CD4-positive, alpha-beta memory T cell (primary cell): Measurements from ENCODE around the gene TMEM8B. TPM values are rescaled to one million over a fixed set of nuclear protein-coding genes. Genes with fewer than 3 reads are reported as not detected.
A peak's percentile ranks its signal among the peaks of the same experiment; 100 is the strongest.

Source experiments
- CTCF ChIA-PET: fragments of 350-600 bp; sonication (Branson Sonifier 250); formaldehyde crosslinking; loops from one replicate; lab custom pipeline; 2021; ENCODE audit warnings: inconsistent platforms; ENCODE audit not compliant: partially characterized antibody; lab: Charles Lee
- POLR2A ChIA-PET: fragments of 350-600 bp; sonication (Branson Sonifier 250); formaldehyde crosslinking; loops from one replicate; lab custom pipeline; 2021; ENCODE audit not compliant: partially characterized antibody; lab: Charles Lee
- DNase-seq, 5 donors: peaks; one replicate each; pipeline versions ENCODE4 v3.0.0 to v3.0.0-alpha.2; 2020 to 2022; ENCODE audit warnings: mixed read lengths in 1 of 5
- H3K27ac ChIP-seq: one replicate; pipeline ENCODE4 v1.7.0; 2013; ENCODE audit warnings: low read depth, low read length
- H3K27me3 ChIP-seq: 2 replicates; pipeline ENCODE4 v1.7.0; 2013; ENCODE audit warnings: mild to moderate bottlenecking, low read length, moderate library complexity; ENCODE audit not compliant: insufficient read depth
- H3K36me3 ChIP-seq: 2 replicates; pipeline ENCODE4 v1.7.0; 2013; ENCODE audit warnings: mild to moderate bottlenecking, low read length, moderate library complexity; ENCODE audit not compliant: insufficient read depth
- H3K4me1 ChIP-seq: 2 replicates; pipeline ENCODE4 v1.7.0; 2013; ENCODE audit warnings: mild to moderate bottlenecking, low read length, moderate library complexity; ENCODE audit not compliant: insufficient read depth
- H3K4me3 ChIP-seq, 2 donors: one replicate each; pipeline ENCODE4 v1.7.0; 2013; ENCODE audit warnings: low read length in 2 of 2, mild to moderate bottlenecking in 1 of 2
- H3K9me3 ChIP-seq, 2 donors: one replicate each; pipeline ENCODE4 v1.7.0; 2013; ENCODE audit warnings: low read length in 2 of 2, control low read depth in 1 of 2; ENCODE audit not compliant: control insufficient read depth in 1 of 2
- H3K27ac Mint-ChIP-seq, 7 donors: one replicate each; pipeline ENCODE4 v1.8.0; 2020 to 2021; ENCODE audit warnings: mixed read lengths in 7 of 7, mild to moderate bottlenecking in 6 of 7, inconsistent platforms in 3 of 7, moderate library complexity in 3 of 7
- H3K27me3 Mint-ChIP-seq, 2 donors: one replicate each; pipeline ENCODE4 v1.8.0; 2020 to 2021; ENCODE audit warnings: mixed read lengths in 2 of 2
- H3K36me3 Mint-ChIP-seq, 2 donors: one replicate each; pipeline ENCODE4 v1.8.0; 2020 to 2021; ENCODE audit warnings: mixed read lengths in 2 of 2, inconsistent platforms in 1 of 2, mild to moderate bottlenecking in 1 of 2
- H3K4me1 Mint-ChIP-seq, 4 donors: one replicate each; pipeline ENCODE4 v1.8.0; 2020 to 2021; ENCODE audit warnings: mixed read lengths in 4 of 4, mild to moderate bottlenecking in 1 of 4
- H3K4me3 Mint-ChIP-seq, 8 donors: one replicate each; pipeline ENCODE4 v1.8.0; 2020 to 2021; ENCODE audit warnings: mixed read lengths in 8 of 8, mild to moderate bottlenecking in 7 of 8, moderate library complexity in 6 of 8, inconsistent platforms in 3 of 8
- H3K9me3 Mint-ChIP-seq, 8 donors: one replicate each; pipeline ENCODE4 v1.8.0; 2020 to 2021; ENCODE audit warnings: mixed read lengths in 8 of 8, mild to moderate bottlenecking in 5 of 8, inconsistent platforms in 3 of 8, moderate library complexity in 1 of 8
- intact Hi-C: fragments of 100-400 bp; cut with micrococcal nuclease; formaldehyde crosslinking; loops from one replicate; pipeline ENCODE4 v1.15.1; 2023
- polyA plus RNA-seq, 2 donors: library from polyadenylated mRNA; unstranded; fragments of 300-500 nt; fragmentation: Illumina TruSeq; gene quantifications; one replicate each; pipeline ENCODE4 v1.2.3, GENCODE V29; 2021
- total RNA-seq, 2 experiments: library from RNA; stranded (reverse); gene quantifications; one replicate each; pipeline ENCODE4 v1.2.3, GENCODE V29; 2021

Gene TMEM8B
- total and polyA plus RNA-seq, 4 experiments from 2014 or later: 2.0 to 10.5 (median 4.9) TPM

- H3K36me3 ChIP-seq: no peaks in the 10 kb centered on the region
- intact Hi-C loops: no loop called here
- DNase-seq: no peak
- no peak overlapping the region for H3K27ac ChIP-seq
- no peaks in the 10 kb centered on the region for H3K27me3 ChIP-seq
- Mint-ChIP-seq H3K4me3 (no peak overlapping the region), H3K27me3 (peaks cover 3% of the 10 kb centered on the region in 2 donors), H3K9me3 (peaks cover 0 to 2% (median 0%) of the 10 kb centered on the region in 8 donors), H3K27ac (no peak overlapping the region), H3K36me3 (no peaks in the 10 kb centered on the region), H3K4me1 (peaks cover 0 to 3% (median 1%) of the 10 kb centered on the region in 4 donors)
- H3K4me1 ChIP-seq: no peaks in the 10 kb centered on the region
- H3K9me3 ChIP-seq: no peaks in the 10 kb centered on the region
- ChIA-PET CTCF (no interaction called here), POLR2A (no interaction called here)
- no peak overlapping the region for H3K4me3 ChIP-seq
Measured at GRCh38 chr9:35854091-35854762, 25.2 kb downstream of the TMEM8B start.

- no peak for DNase-seq
- ChIA-PET POLR2A (interaction anchor here (1.0 kb wide), 1 partner anchor 11 kb away, joined by 3 read pairs; no protein-coding TSS in a partner anchor), CTCF (interaction anchor here (1.0 to 1.6 kb wide), 3 partner anchors 9 to 31 kb away, joined by 3 to 5 read pairs (median 3); no protein-coding TSS in a partner anchor)
- Histone ChIP-seq H3K4me3 (no peak overlapping the region), H3K4me1 (no peaks in the 10 kb centered on the region), H3K27me3 (no peaks in the 10 kb centered on the region), H3K9me3 (no peaks in the 10 kb centered on the region), H3K27ac (no peak overlapping the region), H3K36me3 (no peaks in the 10 kb centered on the region)
- Mint-ChIP-seq H3K4me3 (no peak overlapping the region), H3K27me3 (peaks cover 6 to 8% of the 10 kb centered on the region in 2 donors), H3K9me3 (peaks cover 0 to 2% (median 0%) of the 10 kb centered on the region in 8 donors), H3K4me1 (peaks cover 0 to 3% (median 1%) of the 10 kb centered on the region in 4 donors), H3K27ac (peak overlapping the region in 2 of 7 donors; percentile 52 to 76), H3K36me3 (no peaks in the 10 kb centered on the region)
- intact Hi-C loops: no loop called here
Measured at GRCh38 chr9:35856206-35856605, 27.2 kb downstream of the TMEM8B start.

GRCh38 chr9:35856882-35857281 lies 27.9 kb downstream of the TMEM8B start:
- peaks cover 8 to 10% of the 10 kb centered on the region in 2 donors for H3K27me3 Mint-ChIP-seq
- H3K27me3 ChIP-seq: no peaks in the 10 kb centered on the region
- H3K4me3 ChIP-seq: no peak overlapping the region
- POLR2A ChIA-PET: interaction anchor here (0.6 to 1.0 kb wide), 2 partner anchors 11 to 125 kb away, joined by 3 read pairs; partner anchors contain the start of genes CREB3 and TLN1
- peaks cover 0 to 2% (median 0%) of the 10 kb centered on the region in 8 donors for H3K9me3 Mint-ChIP-seq
- no peaks in the 10 kb centered on the region for H3K9me3 ChIP-seq
- peak overlapping the region in 2 of 7 donors; percentile 12 to 22 for H3K27ac Mint-ChIP-seq
- no peaks in the 10 kb centered on the region for H3K36me3 Mint-ChIP-seq
- H3K27ac ChIP-seq: no peak overlapping the region
- no peaks in the 10 kb centered on the region for H3K36me3 ChIP-seq
- H3K4me1 Mint-ChIP-seq: peaks cover 0 to 3% (median 1%) of the 10 kb centered on the region in 4 donors
- no peak for DNase-seq
- CTCF ChIA-PET: interaction anchor here (1.0 to 1.6 kb wide), 5 partner anchors 9 to 31 kb away, joined by 3 to 5 read pairs (median 3); no protein-coding TSS in a partner anchor
- H3K4me1 ChIP-seq: no peaks in the 10 kb centered on the region
- intact Hi-C loops: no loop called here
- no peak overlapping the region for H3K4me3 Mint-ChIP-seq

GRCh38 chr9:35858458-35858857 lies 29.4 kb downstream of the TMEM8B start:
- no peak overlapping the region for H3K4me3 ChIP-seq
- no peaks in the 10 kb centered on the region for H3K36me3 ChIP-seq
- H3K27ac Mint-ChIP-seq: no peak overlapping the region
- no peaks in the 10 kb centered on the region for H3K9me3 ChIP-seq
- peaks cover 0 to 2% (median 0%) of the 10 kb centered on the region in 8 donors for H3K9me3 Mint-ChIP-seq
- H3K4me1 ChIP-seq: no peaks in the 10 kb centered on the region
- POLR2A ChIA-PET: no interaction called here
- no peaks in the 10 kb centered on the region for H3K27me3 ChIP-seq
- CTCF ChIA-PET: interaction anchor here (0.9 to 1.4 kb wide), 4 partner anchors 24 to 83 kb away, joined by 3 to 5 read pairs (median 3); no protein-coding TSS in a partner anchor
- no peak for DNase-seq
- H3K4me1 Mint-ChIP-seq: peaks cover 0 to 3% (median 1%) of the 10 kb centered on the region in 4 donors
- H3K36me3 Mint-ChIP-seq: no peaks in the 10 kb centered on the region
- intact Hi-C loops: no loop called here
- no peak overlapping the region for H3K4me3 Mint-ChIP-seq
- H3K27me3 Mint-ChIP-seq: peaks cover 10 to 14% of the 10 kb centered on the region in 2 donors
- no peak overlapping the region for H3K27ac ChIP-seq

- H3K9me3 ChIP-seq: no peaks in the 10 kb centered on the region
- POLR2A ChIA-PET: no interaction called here
- H3K27ac ChIP-seq: no peak overlapping the region
- peak overlapping the region in 1 of 8 donors; percentile 32 for H3K4me3 Mint-ChIP-seq
- no peaks in the 10 kb centered on the region for H3K36me3 Mint-ChIP-seq
- H3K4me1 Mint-ChIP-seq: peaks cover 0 to 3% (median 1%) of the 10 kb centered on the region in 4 donors
- CTCF ChIA-PET: interaction anchor here (0.7 to 1.4 kb wide), 3 partner anchors 23 to 69 kb away, joined by 3 to 5 read pairs (median 3); no protein-coding TSS in a partner anchor
- H3K4me3 ChIP-seq: no peak overlapping the region
- H3K4me1 ChIP-seq: no peaks in the 10 kb centered on the region
- H3K27ac Mint-ChIP-seq: peak overlapping the region in 2 of 7 donors; percentile 1 to 31
- no peak for DNase-seq
- peaks cover 0 to 2% (median 0%) of the 10 kb centered on the region in 8 donors for H3K9me3 Mint-ChIP-seq
- intact Hi-C loops: no loop called here
- peaks cover 12 to 16% of the 10 kb centered on the region in 2 donors for H3K27me3 Mint-ChIP-seq
- H3K27me3 ChIP-seq: peaks cover 3% of the 10 kb centered on the region
- H3K36me3 ChIP-seq: no peaks in the 10 kb centered on the region
Measured at GRCh38 chr9:35859310-35859989, 30.4 kb downstream of the TMEM8B start.

GRCh38 chr9:35859990-35860339 lies 30.9 kb downstream of the TMEM8B start:
- peaks cover 0 to 2% (median 0%) of the 10 kb centered on the region in 8 donors for H3K9me3 Mint-ChIP-seq
- H3K4me3 Mint-ChIP-seq: no peak overlapping the region
- no peaks in the 10 kb centered on the region for H3K36me3 Mint-ChIP-seq
- H3K4me1 ChIP-seq: no peaks in the 10 kb centered on the region
- ChIA-PET POLR2A (no interaction called here), CTCF (interaction anchor here (0.7 to 1.2 kb wide), 3 partner anchors 18 to 70 kb away, joined by 3 to 5 read pairs (median 3); no protein-coding TSS in a partner anchor)
- no peak for DNase-seq
- peaks cover 5% of the 10 kb centered on the region for H3K27me3 ChIP-seq
- H3K27ac ChIP-seq: no peak overlapping the region
- H3K27me3 Mint-ChIP-seq: peaks cover 13 to 16% of the 10 kb centered on the region in 2 donors
- H3K36me3 ChIP-seq: no peaks in the 10 kb centered on the region
- H3K4me3 ChIP-seq: no peak overlapping the region
- intact Hi-C loops: no loop called here
- no peaks in the 10 kb centered on the region for H3K9me3 ChIP-seq
- H3K4me1 Mint-ChIP-seq: peaks cover 0 to 3% (median 1%) of the 10 kb centered on the region in 4 donors
- no peak overlapping the region for H3K27ac Mint-ChIP-seq
